ENCODE results near the gene TMEM178B. TPM values are rescaled to one million over a fixed set of nuclear protein-coding genes. Genes with fewer than 3 reads are reported as not detected.

The TMEM178B gene
- polyA plus RNA-seq, 2 of the 4 experiments (the other 2 are of a cell fraction), result 0.88 to 0.93 TPM

DNA sequence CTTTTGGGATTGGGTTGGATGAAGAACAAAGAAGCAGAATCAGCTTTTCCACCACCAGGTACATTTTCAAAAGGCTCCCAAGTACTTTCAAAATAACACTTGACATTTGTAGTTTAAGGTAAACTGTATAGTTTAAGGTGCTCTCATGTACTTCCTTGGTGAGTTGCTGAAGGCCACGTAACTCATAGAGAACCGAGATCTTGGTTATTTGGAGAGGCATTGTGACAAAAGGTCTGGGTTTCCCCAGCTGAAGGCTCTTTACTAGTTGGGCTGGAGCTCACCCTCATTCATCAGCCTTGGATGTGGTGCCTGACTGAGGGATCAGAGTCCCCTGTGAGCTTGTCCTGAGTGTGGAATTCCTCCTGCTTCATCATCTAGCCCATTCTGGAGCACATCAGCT, 191.8 kb downstream of the TMEM178B start (continued):
- TF ChIP-seq, protein P1, sequence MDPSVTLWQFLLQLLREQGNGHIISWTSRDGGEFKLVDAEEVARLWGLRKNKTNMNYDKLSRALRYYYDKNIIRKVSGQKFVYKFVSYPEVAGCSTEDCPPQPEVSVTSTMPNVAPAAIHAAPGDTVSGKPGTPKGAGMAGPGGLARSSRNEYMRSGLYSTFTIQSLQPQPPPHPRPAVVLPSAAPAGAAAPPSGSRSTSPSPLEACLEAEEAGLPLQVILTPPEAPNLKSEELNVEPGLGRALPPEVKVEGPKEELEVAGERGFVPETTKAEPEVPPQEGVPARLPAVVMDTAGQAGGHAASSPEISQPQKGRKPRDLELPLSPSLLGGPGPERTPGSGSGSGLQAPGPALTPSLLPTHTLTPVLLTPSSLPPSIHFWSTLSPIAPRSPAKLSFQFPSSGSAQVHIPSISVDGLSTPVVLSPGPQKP (IDR thresholded peaks at IDR 0.05; ENCODE audit: low read depth, low read length), result no peak
- TF ChIP-seq, protein P2, sequence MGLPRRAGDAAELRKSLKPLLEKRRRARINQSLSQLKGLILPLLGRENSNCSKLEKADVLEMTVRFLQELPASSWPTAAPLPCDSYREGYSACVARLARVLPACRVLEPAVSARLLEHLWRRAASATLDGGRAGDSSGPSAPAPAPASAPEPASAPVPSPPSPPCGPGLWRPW (IDR thresholded peaks at IDR 0.05), result no peak
- no peak for TF ChIP-seq RARB (CRISPR knock-in tag; IDR thresholded peaks at IDR 0.05)
- no peak for TF ChIP-seq JUNB (IDR thresholded peaks at IDR 0.05)
- no peak for TF ChIP-seq ZSCAN20 (CRISPR knock-in tag; IDR thresholded peaks at IDR 0.05)
- no peak for TF ChIP-seq MYC (IDR thresholded peaks at IDR 0.05; ENCODE audit: borderline replicate concordance, low read length)
- no peak for TF ChIP-seq SREBF2 (IDR thresholded peaks at IDR 0.05)
- no peak for TF ChIP-seq MAZ (IDR thresholded peaks at IDR 0.05; ENCODE audit: borderline replicate concordance, low read depth, low read length)
- TF ChIP-seq HOXA7 (CRISPR knock-in tag; IDR thresholded peaks at IDR 0.05), result no peak
- no peak for TF ChIP-seq NR3C1 (IDR thresholded peaks at IDR 0.05)

DNA sequence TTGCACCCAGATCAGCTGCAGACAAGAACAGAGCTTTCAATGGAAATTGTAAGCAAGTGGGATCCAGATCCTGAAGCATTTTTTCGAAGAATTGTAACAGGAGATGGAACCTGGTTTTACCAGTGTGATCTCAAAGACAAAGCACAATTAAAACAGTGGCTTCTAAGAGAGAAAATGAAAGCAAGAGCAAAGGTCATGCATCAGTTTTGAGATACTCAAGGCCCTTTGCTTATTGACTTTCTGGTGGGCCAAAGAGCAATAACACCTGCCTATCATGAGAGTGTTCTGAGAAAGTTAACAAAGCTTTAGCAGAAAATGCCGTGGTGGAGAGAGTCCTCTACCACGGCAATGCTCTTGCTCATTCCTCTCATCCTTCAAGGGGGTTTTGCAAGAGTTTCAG, 194.8 kb downstream of the TMEM178B start:
- no peak overlapping the region for H3K4me3 ChIP-seq
- no peak for TF ChIP-seq EHF (CRISPR knock-in tag; IDR thresholded peaks at IDR 0.05)
- no peak for TF ChIP-seq NFE2L2 (conservative IDR thresholded peaks at IDR 0.05; ENCODE audit: low read length)
- TF ChIP-seq MAZ (IDR thresholded peaks at IDR 0.05; ENCODE audit: borderline replicate concordance, low read depth, low read length), result no peak
- TF ChIP-seq BHLHE40 (IDR thresholded peaks at IDR 0.05; ENCODE audit: low read depth, low read length), result no peak
- no peak for TF ChIP-seq FOXS1 (CRISPR knock-in tag; IDR thresholded peaks at IDR 0.05)
- TF ChIP-seq, protein P3, sequence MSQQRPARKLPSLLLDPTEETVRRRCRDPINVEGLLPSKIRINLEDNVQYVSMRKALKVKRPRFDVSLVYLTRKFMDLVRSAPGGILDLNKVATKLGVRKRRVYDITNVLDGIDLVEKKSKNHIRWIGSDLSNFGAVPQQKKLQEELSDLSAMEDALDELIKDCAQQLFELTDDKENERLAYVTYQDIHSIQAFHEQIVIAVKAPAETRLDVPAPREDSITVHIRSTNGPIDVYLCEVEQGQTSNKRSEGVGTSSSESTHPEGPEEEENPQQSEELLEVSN (IDR thresholded peaks at IDR 0.05; ENCODE audit: borderline replicate concordance, low read depth), result no peak
- no peak for TF ChIP-seq CEBPB (IDR thresholded peaks at IDR 0.05)
- TF ChIP-seq ZC3H11A (IDR thresholded peaks at IDR 0.05), result no peak
- TF ChIP-seq, protein P1 (IDR thresholded peaks at IDR 0.05; ENCODE audit: low read depth, low read length), result no peak
- DNase-seq (ENCODE audit: low read depth in 1 of 2, low spot score in 1 of 2), result no peak
- 16% methylated on average over 3 of the region's 3 CpGs for WGBS (ENCODE audit: missing lambda C conversion rate)
- no peaks in the 10 kb centered on the region for H3K4me1 ChIP-seq
- POLR2A ChIA-PET, result no interaction called here
- FAIRE-seq, result no peak
- ATAC-seq, result no peak
- CTCF ChIA-PET, result no interaction called here
- no peaks in the 10 kb centered on the region for H3K9me3 ChIP-seq
- no peak overlapping the region for H3K27ac ChIP-seq
- no peak overlapping the region for H3K4me2 ChIP-seq

DNA sequence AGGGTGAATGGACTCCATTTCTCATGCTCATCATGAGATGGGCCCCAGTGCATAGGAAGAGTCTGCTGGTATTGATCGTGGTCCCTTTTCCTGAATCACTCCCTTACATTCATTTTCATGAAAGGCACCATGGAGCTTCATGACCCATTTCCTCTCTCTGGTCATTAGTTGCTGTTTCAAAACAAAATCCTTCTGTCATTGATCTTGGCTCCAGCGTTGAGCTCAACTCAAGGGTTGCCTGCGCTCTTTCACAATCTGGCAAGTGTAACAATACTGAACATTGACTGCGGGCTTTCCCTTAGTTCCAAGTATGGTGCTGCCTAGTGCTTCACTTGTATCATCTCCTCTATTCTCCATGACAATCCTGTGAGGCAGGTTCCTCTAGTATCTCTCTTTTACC, 197.6 kb downstream of the TMEM178B start:
- ATAC-seq (no peak), FAIRE-seq (no peak), DNase-seq (ENCODE audit: low read depth in 1 of 2, low spot score in 1 of 2) (no peak)
- POLR2A ChIA-PET, result no interaction called here
- WGBS (ENCODE audit: missing lambda C conversion rate), result 23% methylated on average over 4 of the region's 4 CpGs
- Histone ChIP-seq H3K9me3 (no peaks in the 10 kb centered on the region), H3K4me2 (no peak overlapping the region), H3K4me3 (no peak overlapping the region), H3K27ac (no peak overlapping the region), H3K4me1 (no peaks in the 10 kb centered on the region)
- TF ChIP-seq, protein P3 (IDR thresholded peaks at IDR 0.05; ENCODE audit: borderline replicate concordance, low read depth), result no peak
- TF ChIP-seq CEBPB (IDR thresholded peaks at IDR 0.05) (no peak), TP53 (CRISPR knock-in tag; IDR thresholded peaks at IDR 0.05) (no peak), SMC3 (IDR thresholded peaks at IDR 0.05) (no peak), NFE2L2 (conservative IDR thresholded peaks at IDR 0.05; ENCODE audit: low read length) (no peak), POLR2AphosphoS2 (conservative IDR thresholded peaks at IDR 0.05; ENCODE audit: low read length) (no peak), ZSCAN20 (CRISPR knock-in tag; IDR thresholded peaks at IDR 0.05) (no peak), PHF8 (IDR thresholded peaks at IDR 0.05; ENCODE audit: borderline replicate concordance, low read depth) (no peak), FOSL2 (IDR thresholded peaks at IDR 0.05) (no peak), FOSL2 (CRISPR knock-in tag; IDR thresholded peaks at IDR 0.05) (no peak), TFCP2L1 (CRISPR knock-in tag; IDR thresholded peaks at IDR 0.05) (no peak), RFX5 (IDR thresholded peaks at IDR 0.05) (no peak), CBX2 (IDR thresholded peaks at IDR 0.05; ENCODE audit: borderline replicate concordance, low read depth) (no peak), MAZ (IDR thresholded peaks at IDR 0.05; ENCODE audit: borderline replicate concordance, low read depth, low read length) (no peak), HEYL (CRISPR knock-in tag; IDR thresholded peaks at IDR 0.05) (no peak), NR3C1 (IDR thresholded peaks at IDR 0.05) (no peak), ZFP36 (IDR thresholded peaks at IDR 0.05; ENCODE audit: borderline replicate concordance, partially characterized antibody) (no peak), CBX8 (IDR thresholded peaks at IDR 0.05) (no peak)
- TF ChIP-seq, protein P4, sequence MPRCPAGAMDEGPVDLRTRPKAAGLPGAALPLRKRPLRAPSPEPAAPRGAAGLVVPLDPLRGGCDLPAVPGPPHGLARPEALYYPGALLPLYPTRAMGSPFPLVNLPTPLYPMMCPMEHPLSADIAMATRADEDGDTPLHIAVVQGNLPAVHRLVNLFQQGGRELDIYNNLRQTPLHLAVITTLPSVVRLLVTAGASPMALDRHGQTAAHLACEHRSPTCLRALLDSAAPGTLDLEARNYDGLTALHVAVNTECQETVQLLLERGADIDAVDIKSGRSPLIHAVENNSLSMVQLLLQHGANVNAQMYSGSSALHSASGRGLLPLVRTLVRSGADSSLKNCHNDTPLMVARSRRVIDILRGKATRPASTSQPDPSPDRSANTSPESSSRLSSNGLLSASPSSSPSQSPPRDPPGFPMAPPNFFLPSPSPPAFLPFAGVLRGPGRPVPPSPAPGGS (IDR thresholded peaks at IDR 0.05), result no peak
- CTCF ChIA-PET, result interaction anchor here (1.2 kb wide), 1 partner anchor 9 kb away, joined by 9 read pairs; no protein-coding TSS in a partner anchor

All from A549 (cell line).